ENCODE data around the gene WNT2. TPM values are rescaled to one million over a fixed set of nuclear protein-coding genes. Genes with fewer than 3 reads are reported as not detected.

Gene WNT2
- total RNA-seq, 1 experiment from 2014 or later: not detected

GRCh38 chr7:117279203-117279602, 43.7 kb downstream of the WNT2 start:
- H3K27me3 ChIP-seq (ENCODE audit: insufficient read depth, low read depth): no peaks in the 10 kb centered on the region
- BruUV-seq (replicated peaks): no TSS peak
- TF ChIP-seq EZH2 (IDR thresholded peaks at IDR 0.05; ENCODE audit: low read depth) (no peak), CTCF (conservative IDR thresholded peaks at IDR 0.05) (no peak)
- no peaks in the 10 kb centered on the region for H3K4me1 ChIP-seq (replicated peaks; ENCODE audit: insufficient read depth)
- intact Hi-C loops (cut with micrococcal nuclease; ENCODE audit: unreplicated experiment): no loop called here
- H3K9me3 ChIP-seq (ENCODE audit: insufficient read depth, low read depth): no peaks in the 10 kb centered on the region
- H3K4me2 ChIP-seq: no peak overlapping the region
- no peaks in the 10 kb centered on the region for H3K36me3 ChIP-seq (ENCODE audit: low read depth)
- no peak overlapping the region for H3K27ac ChIP-seq
- DNase-seq: no peak
- no peak overlapping the region for H3K4me3 ChIP-seq
- CTCF ChIA-PET: no interaction called here
- no peaks in the 10 kb centered on the region for H4K20me1 ChIP-seq (ENCODE audit: insufficient read depth)
- no peak overlapping the region for H2AFZ ChIP-seq
- H3K79me2 ChIP-seq (ENCODE audit: low read depth): no peaks in the 10 kb centered on the region
- no peaks in the 10 kb centered on the region for H3F3A ChIP-seq (ENCODE audit: insufficient read depth, low read depth)
- POLR2A ChIA-PET (ENCODE audit: unreplicated experiment): no interaction called here
- H3K9me2 ChIP-seq (ENCODE audit: insufficient read depth): no peaks in the 10 kb centered on the region

- H3K27me3 ChIP-seq (ENCODE audit: insufficient read depth, low read depth): no peaks in the 10 kb centered on the region
- no peak overlapping the region for H2AFZ ChIP-seq
- no peaks in the 10 kb centered on the region for H3F3A ChIP-seq (ENCODE audit: insufficient read depth, low read depth)
- H3K4me2 ChIP-seq: no peak overlapping the region
- H3K4me3 ChIP-seq: no peak overlapping the region
- H3K27ac ChIP-seq: no peak overlapping the region
- no TSS peak for BruUV-seq (replicated peaks)
- TF ChIP-seq EZH2 (IDR thresholded peaks at IDR 0.05; ENCODE audit: low read depth) (no peak), CTCF (conservative IDR thresholded peaks at IDR 0.05) (no peak)
- no peaks in the 10 kb centered on the region for H3K36me3 ChIP-seq (ENCODE audit: low read depth)
- intact Hi-C loops (cut with micrococcal nuclease; ENCODE audit: unreplicated experiment): no loop called here
- H3K79me2 ChIP-seq (ENCODE audit: low read depth): no peaks in the 10 kb centered on the region
- no peaks in the 10 kb centered on the region for H3K4me1 ChIP-seq (replicated peaks; ENCODE audit: insufficient read depth)
- no peaks in the 10 kb centered on the region for H3K9me2 ChIP-seq (ENCODE audit: insufficient read depth)
- no peaks in the 10 kb centered on the region for H4K20me1 ChIP-seq (ENCODE audit: insufficient read depth)
- ChIA-PET CTCF (no interaction called here), POLR2A (ENCODE audit: unreplicated experiment) (no interaction called here)
- no peak for DNase-seq
- H3K9me3 ChIP-seq (ENCODE audit: insufficient read depth, low read depth): no peaks in the 10 kb centered on the region
Observed at GRCh38 chr7:117278040-117278439, 44.8 kb downstream of the WNT2 start.

GRCh38 chr7:117277576-117277975, 45.3 kb downstream of the WNT2 start:
- intact Hi-C loops (cut with micrococcal nuclease; ENCODE audit: unreplicated experiment): no loop called here
- H3K27ac ChIP-seq: no peak overlapping the region
- BruUV-seq (replicated peaks): no TSS peak
- H3K36me3 ChIP-seq (ENCODE audit: low read depth): no peaks in the 10 kb centered on the region
- no peak overlapping the region for H3K4me2 ChIP-seq
- ChIA-PET POLR2A (ENCODE audit: unreplicated experiment) (no interaction called here), CTCF (no interaction called here)
- no peak for TF ChIP-seq EZH2 (IDR thresholded peaks at IDR 0.05; ENCODE audit: low read depth)
- no peak for TF ChIP-seq CTCF (conservative IDR thresholded peaks at IDR 0.05)
- H3K4me3 ChIP-seq: no peak overlapping the region
- no peaks in the 10 kb centered on the region for H3K4me1 ChIP-seq (replicated peaks; ENCODE audit: insufficient read depth)
- H4K20me1 ChIP-seq (ENCODE audit: insufficient read depth): no peaks in the 10 kb centered on the region
- H3K27me3 ChIP-seq (ENCODE audit: insufficient read depth, low read depth): no peaks in the 10 kb centered on the region
- no peaks in the 10 kb centered on the region for H3K9me2 ChIP-seq (ENCODE audit: insufficient read depth)
- H3F3A ChIP-seq (ENCODE audit: insufficient read depth, low read depth): no peaks in the 10 kb centered on the region
- no peaks in the 10 kb centered on the region for H3K9me3 ChIP-seq (ENCODE audit: insufficient read depth, low read depth)
- H2AFZ ChIP-seq: no peak overlapping the region
- no peaks in the 10 kb centered on the region for H3K79me2 ChIP-seq (ENCODE audit: low read depth)
- DNase-seq: no peak
